WTC11 (cell line): ENCODE data around the gene CHST15.

Source experiments
- CBFB ChIP-seq: sonication (generic); formaldehyde crosslinking; IDR thresholded peaks from 2 replicates; pipeline ENCODE4 v1.8.1; 2022; ENCODE audit warnings: mild to moderate bottlenecking, low read depth, missing genetic modification reagents
- CREB1 ChIP-seq: sonication (generic); formaldehyde crosslinking; IDR thresholded peaks from 2 replicates; pipeline ENCODE4 v1.8.0; 2023; ENCODE audit warnings: mild to moderate bottlenecking, missing genetic modification reagents
- CTCF ChIP-seq: fragments of 200-600 bp; IDR thresholded peaks from 2 replicates; pipeline ENCODE4 v1.8.0; 2022; ENCODE audit warnings: antibody characterized with exemption
- E2F5 ChIP-seq: sonication (generic); formaldehyde crosslinking; IDR thresholded peaks from 2 replicates; pipeline ENCODE4 v1.8.1; 2022; ENCODE audit warnings: mild to moderate bottlenecking, moderate library complexity, missing genetic modification reagents
- ESRRA ChIP-seq: sonication (generic); formaldehyde crosslinking; IDR thresholded peaks from 2 replicates; pipeline ENCODE4 v1.8.1; 2022; ENCODE audit warnings: mild to moderate bottlenecking, missing genetic modification reagents, borderline replicate concordance
- GABPB1 ChIP-seq: sonication (generic); formaldehyde crosslinking; IDR thresholded peaks from 2 replicates; pipeline ENCODE4 v1.8.1; 2023; ENCODE audit warnings: mild to moderate bottlenecking, missing genetic modification reagents
- JAZF1 ChIP-seq: fragments of 250-450 bp; sonication (Bioruptor Pico); IDR thresholded peaks from 2 replicates; pipeline ENCODE4 v1.9.0; 2021; ENCODE audit warnings: moderate library complexity, mild to moderate bottlenecking, inconsistent platforms
- MAX ChIP-seq: sonication (generic); formaldehyde crosslinking; IDR thresholded peaks from 2 replicates; pipeline ENCODE4 v1.8.0; 2022; ENCODE audit warnings: mild to moderate bottlenecking, missing genetic modification reagents
- NR2C2 ChIP-seq: sonication (generic); formaldehyde crosslinking; IDR thresholded peaks from 2 replicates; pipeline ENCODE4 v1.8.0; 2022; ENCODE audit warnings: mild to moderate bottlenecking, missing genetic modification reagents
- SP1 ChIP-seq: sonication (generic); formaldehyde crosslinking; conservative IDR thresholded peaks from 2 replicates; pipeline ENCODE4 v1.8.1; 2022; ENCODE audit warnings: missing genetic modification reagents
- ZNF317 ChIP-seq: sonication (generic); formaldehyde crosslinking; IDR thresholded peaks from 2 replicates; pipeline ENCODE4 v1.8.1; 2023; ENCODE audit warnings: low read depth, mild to moderate bottlenecking, moderate library complexity, missing genetic modification reagents, borderline replicate concordance
- TF ChIP-seq, protein P1 (sequence below): sonication (generic); formaldehyde crosslinking; IDR thresholded peaks from 2 replicates; pipeline ENCODE4 v1.8.1; 2023; ENCODE audit warnings: mild to moderate bottlenecking, missing genetic modification reagents, moderate library complexity
- TF ChIP-seq, protein P2 (sequence below): sonication (generic); formaldehyde crosslinking; IDR thresholded peaks from 2 replicates; pipeline ENCODE4 v1.8.1; 2023; ENCODE audit warnings: mild to moderate bottlenecking, missing genetic modification reagents, moderate library complexity

DNA sequence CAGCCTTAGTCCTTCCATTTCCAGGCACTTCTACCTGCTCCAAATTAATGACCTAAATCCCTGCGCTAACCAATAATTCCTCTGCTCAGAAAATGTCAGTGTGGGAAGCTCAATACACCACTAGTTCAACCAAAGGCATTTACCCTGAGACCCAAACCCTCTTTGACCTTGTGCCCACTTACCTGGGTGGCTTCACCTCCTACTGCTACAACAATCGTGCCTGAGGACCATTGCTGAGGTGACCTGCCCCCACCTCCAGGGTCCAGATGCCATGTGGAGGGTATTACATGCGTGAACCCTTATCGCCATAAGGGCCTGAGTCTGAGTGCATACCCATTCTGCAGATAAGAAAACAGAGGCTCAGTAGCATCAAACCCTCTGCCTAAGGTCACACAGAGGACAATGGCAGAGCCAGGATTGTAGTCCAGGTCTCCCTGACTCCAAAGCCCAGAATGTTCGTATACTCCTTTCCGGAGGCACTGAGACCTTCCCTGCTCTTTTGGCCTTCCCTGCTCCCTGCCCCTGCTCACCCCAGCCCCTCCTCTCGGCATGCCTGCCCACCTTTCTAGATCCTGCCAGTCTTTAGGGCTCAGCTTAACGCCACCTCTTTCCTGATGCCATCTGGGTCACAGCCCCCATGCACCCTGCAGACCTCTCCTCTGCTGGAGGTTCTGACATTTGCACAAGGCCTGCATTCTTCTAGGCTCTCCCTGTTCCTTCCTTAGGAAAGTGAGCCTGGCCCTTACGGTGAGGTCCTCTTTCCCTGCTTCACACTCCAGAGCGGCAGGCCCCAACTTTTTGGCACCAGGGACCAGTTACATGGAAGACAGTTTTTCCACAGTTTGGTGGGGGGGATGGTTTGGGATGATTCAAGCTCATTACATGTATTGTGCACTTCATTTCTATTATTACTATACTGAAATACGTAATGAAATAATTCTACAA lies 94.9 kb downstream of the CHST15 start:
- TF ChIP-seq E2F5 = no peak
- TF ChIP-seq CREB1 (CRISPR knock-in tag) = no peak
- no peak for TF ChIP-seq CTCF
- TF ChIP-seq NR2C2 (CRISPR knock-in tag) = no peak
- TF ChIP-seq SP1 (CRISPR knock-in tag) = no peak
- TF ChIP-seq JAZF1 (CRISPR knock-in tag) = no peak
- TF ChIP-seq MAX (CRISPR knock-in tag) = no peak
- TF ChIP-seq, protein P1, sequence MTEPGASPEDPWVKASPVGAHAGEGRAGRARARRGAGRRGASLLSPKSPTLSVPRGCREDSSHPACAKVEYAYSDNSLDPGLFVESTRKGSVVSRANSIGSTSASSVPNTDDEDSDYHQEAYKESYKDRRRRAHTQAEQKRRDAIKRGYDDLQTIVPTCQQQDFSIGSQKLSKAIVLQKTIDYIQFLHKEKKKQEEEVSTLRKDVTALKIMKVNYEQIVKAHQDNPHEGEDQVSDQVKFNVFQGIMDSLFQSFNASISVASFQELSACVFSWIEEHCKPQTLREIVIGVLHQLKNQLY (CRISPR knock-in tag) = no peak
- TF ChIP-seq ESRRA (CRISPR knock-in tag) = no peak
- no peak for TF ChIP-seq GABPB1 (CRISPR knock-in tag)
- no peak for TF ChIP-seq ZNF317 (CRISPR knock-in tag)
- TF ChIP-seq CBFB (CRISPR knock-in tag) = no peak
- TF ChIP-seq, protein P2, sequence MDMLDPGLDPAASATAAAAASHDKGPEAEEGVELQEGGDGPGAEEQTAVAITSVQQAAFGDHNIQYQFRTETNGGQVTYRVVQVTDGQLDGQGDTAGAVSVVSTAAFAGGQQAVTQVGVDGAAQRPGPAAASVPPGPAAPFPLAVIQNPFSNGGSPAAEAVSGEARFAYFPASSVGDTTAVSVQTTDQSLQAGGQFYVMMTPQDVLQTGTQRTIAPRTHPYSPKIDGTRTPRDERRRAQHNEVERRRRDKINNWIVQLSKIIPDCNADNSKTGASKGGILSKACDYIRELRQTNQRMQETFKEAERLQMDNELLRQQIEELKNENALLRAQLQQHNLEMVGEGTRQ (CRISPR knock-in tag) = no peak
